ENCODE measurements around the gene LRRC7.
"Not testable (repeated sequence)": the region's sequence is repeated elsewhere in the genome, so short reads cannot be mapped to it uniquely, and the experiment has no call there.

Gene LRRC7

DNA sequence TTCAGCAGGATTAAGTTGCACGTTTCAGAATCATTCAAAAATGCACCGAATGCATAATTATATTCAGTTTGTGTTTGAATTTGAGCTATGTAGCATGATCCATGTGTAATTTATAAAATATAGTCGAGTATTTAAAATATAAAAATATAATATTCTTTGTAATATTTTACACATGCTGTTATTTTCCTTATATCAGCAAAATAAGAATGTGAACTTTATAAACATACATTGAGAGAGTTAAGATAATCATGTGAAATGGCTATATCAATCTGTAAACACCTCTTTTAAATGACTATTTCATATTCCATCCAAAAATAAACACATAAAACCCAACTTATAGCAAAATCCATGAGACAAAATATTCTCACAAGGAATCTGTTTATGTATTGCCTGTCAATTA, 303.7 kb downstream of the LRRC7 start:
- DNase-seq (ENCODE audit: low read depth in 2 of 2): no peak

DNA sequence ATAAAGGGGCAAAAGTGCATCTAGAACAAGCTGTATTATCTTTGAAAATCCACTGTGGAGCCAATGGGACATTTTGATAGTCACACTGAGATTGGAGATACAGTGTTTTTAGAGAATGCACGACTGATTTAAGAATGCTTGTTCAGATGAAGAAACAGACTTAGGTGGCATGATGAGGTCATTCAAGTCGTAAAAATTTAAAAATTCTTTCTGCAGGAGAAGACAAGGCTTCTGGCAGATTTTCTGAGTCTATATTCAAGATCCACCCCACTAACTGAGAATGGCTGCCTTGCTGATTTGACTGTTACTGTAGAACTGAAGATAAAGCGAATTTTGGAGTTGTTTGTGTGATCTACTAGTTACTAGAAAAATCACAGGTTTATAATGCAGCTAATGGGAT, 310.6 kb downstream of the LRRC7 start:
- DNase-seq (ENCODE audit: low read depth in 2 of 2): no peak

DNA sequence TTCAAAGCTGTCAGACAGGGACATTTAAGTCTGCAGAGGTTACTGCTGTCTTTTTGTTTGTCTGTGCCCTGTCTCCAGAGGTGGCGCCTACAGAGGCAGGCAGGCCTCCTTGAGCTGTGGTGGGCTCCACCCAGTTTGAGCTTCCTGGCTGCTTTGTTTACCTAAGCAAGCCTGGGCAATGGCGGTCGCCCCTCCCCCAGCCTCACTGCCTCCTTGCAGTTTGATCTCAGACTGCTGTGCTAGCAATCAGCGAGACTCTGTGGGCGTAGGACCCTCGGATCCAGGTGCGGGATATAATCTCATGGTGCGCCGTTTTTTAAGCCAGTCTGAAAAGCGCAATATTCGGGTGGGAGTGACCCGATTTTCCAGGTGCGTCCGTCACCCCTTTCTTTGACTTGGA, 320.3 kb downstream of the LRRC7 start:
- not testable (repeated sequence) for DNase-seq (ENCODE audit: low read depth in 2 of 2)

DNA sequence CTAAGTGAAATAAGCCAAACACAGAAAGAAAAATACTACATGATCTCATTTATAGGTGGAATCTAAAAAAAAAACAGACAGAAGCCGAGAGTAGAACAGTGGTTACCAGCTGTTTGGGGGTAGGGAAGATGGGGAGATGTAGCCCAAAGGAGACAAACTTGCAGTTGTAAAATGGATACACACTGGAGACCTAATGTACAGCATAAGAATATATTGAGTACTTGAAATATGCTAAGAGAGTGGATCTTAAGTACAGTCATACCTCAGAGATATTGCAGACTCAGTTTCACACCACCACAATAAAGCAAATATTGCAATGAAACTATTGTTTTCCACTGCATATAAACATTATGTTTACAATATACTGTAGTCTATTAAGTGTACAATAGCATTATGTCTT, 320.9 kb downstream of the LRRC7 start:
- DNase-seq (ENCODE audit: low read depth in 2 of 2): no peak

DNA sequence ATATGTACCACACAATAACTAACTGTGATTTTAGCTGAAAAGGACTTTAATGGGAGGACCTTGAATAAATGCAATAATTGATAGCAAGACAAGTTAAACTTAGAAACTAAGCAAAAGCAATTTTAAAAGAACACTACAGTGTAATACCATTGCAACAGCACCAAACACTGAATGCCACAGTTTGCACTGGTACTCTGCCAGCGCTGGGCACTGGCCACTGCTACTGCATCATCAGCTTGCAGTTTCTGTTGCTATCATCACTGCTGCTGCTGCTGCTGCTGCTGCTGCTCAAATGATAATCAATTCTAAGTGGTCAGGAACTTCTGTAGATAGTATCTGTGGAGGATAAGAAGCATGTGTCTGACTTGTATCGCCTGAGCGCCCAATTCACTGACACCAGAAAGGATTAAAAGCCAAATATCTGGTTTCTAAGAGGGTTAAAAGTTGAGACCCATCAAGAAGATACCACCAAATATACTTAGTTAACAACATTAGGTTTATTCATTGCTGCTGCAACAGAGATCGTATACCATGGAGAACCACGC, 330.8 kb downstream of the LRRC7 start:
- DNase-seq (ENCODE audit: low read depth in 2 of 2): no peak

DNA sequence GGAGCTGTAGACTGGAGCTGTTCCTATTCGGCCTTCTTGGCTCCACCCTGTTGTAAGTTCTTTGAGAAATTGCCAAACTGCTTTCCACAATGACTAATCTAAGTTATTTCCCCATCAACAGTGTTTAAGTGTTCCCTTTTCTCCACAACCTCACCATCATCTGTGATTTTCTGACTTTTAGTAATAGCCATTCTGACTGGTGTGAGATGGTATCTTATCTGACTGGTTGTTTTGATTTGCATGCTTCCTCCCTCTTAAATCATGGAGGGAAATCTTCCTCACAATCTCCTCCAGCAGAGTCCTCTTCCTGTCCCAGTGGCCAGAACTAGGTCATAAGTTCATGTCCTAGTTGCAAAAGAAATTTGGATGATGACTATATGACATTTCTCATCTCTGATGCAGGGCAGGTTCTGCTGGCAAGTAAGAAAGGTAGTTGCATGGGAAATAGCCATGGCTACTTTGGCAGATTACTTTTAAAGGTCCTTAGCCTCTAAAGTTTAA, 343.6 kb downstream of the LRRC7 start:
- DNase-seq (ENCODE audit: low read depth in 2 of 2): no peak

DNA sequence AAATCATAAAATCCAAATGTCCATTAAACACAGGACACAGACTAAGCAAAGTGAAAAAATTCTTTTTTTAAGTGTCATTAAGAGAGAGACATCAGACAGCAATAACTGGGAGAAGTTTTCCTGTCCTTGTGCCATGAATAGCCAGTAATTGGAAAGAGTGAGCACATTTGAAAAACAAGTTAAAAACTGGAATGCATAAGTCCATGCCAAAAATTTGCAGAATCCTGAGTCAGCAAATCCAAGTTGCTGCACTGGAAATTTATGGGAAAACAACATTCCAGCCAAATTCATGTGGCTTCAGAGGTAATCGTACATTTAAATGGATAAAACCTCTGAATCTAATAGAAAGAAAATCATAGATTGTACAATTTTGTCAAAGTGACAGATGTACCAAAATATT, 346.3 kb downstream of the LRRC7 start:
- DNase-seq (ENCODE audit: low read depth in 2 of 2): no peak

DNA sequence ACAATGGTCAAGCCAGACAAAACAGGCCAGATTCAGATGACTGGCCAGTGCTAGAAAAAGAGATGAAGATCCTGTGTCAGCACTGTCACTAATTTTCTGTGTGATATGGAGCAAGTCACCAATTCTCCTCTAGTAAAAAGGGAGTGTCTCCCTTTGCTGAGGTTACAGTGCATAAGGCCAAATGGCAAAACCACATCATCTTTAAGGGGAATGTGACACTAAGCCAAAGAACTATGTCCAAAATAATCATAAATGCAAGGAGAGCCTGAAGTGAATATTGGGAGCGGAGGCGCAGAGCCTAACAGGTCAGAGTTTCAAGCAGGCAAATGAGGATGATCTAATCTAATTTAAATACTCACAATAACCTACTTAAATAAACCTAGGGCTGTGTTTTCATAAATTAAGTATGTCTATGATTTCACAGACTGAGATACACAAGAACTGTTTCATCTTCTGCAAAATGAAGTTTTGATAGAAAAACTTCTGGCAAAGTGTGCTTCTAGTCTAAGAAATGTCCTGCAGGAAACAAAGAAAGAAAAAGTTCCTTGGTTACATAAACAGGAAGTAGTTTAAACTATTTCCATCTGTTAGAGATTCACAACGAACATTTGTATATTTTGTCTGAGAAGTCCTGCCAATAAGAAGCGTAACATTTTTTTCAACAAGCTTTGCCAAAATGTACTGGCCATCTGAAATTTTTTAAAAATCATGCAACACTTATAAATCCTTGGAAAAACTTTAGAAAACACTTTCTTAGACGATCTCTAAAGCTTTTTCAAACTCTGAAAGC, 347.4 kb downstream of the LRRC7 start:
- DNase-seq (ENCODE audit: low read depth in 2 of 2): no peak

DNA sequence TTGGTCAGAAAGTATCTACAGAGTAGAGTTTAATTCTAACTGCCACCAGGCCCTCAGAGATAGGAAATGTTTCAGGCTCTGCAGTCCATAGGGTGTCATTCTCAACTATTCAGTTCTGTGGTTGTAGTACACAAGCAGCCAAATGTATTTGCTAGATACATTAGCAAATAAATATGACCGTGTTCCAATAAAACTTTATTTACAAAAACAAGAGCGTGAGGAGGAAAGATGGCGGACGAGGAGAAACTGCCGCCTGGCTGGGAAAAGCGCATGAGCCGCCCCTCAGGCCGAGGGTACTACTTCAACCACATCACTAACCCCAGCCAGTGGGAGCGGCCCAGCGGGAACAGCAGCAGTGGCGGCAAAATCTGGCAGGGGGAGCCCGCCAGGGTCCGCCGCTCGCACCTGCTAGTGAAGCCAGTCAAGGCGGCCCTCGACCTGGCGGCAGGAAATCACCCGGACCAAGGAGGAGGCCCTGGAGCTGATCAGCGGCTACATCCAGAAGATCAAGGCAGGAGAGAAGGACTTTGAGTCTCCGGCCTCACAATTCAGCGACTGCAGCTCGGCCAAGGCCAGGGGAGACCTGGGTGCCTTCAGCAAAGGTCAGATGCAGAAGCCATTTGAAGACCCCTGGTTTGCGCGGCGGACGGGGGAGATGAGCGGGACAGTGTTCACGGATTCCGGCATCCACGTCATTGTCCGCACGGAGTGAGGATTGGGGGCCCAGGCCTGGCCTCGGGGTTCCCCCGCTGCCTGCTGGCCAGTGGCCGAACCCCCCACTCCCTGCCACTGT, 351.6 kb downstream of the LRRC7 start:
- no peak for DNase-seq (ENCODE audit: low read depth in 2 of 2)

DNA sequence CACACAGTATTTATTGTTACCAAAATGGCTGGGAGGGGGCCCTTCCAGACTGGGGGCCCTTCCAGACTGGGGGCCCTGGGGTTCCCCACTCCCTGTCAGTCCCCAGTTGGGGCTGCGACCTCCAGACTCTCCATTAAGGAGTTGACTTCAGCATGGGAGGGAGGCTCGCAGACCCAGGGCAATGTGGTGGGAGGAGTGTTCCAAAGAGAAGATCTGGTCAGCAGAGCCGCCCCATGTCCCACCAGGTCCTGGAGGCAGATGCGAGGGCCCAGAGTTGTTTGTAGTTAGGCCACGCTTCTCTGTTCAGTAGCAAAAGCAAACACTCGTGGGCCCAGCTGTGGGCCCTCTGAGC, 352.2 kb downstream of the LRRC7 start:
- no peak for DNase-seq (ENCODE audit: low read depth in 2 of 2)

DNA sequence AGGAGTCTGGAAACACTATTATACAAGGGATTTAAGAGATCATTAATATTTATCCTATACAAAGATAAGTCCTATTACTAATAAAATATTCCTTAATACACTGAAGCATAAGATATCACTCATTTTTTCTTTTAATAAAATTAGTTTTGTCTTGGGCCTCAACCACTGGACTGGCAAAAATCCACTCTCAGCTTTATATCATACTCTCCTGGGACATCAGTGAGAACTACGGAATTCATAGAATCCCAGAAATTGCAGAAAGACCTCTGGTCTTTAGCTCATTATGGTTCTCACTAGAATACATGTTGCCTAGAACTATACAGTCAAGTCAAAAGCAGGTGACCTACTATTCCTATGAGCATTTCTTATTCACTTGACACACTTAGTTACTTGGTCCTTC, 352.7 kb downstream of the LRRC7 start:
- no peak for DNase-seq (ENCODE audit: low read depth in 2 of 2)

DNA sequence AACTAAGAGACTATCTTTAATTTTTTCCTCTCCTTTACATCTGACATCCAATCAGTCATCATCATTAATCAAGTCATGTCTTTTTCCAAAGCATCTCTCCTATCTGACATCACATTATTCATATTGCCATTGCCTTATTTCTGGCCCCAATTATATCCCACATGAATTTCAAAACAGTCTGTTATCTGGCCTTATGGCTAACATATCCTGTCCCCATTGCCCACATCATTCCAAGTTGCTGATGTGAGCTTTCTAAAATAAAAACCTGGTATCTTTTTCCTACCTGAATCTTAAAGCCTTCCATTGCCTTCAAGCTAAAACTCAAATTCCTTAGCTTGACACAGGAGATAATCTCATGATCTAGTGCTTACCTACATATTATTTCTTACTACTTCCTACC, 353.8 kb downstream of the LRRC7 start:
- no peak for DNase-seq (ENCODE audit: low read depth in 2 of 2)

DNA sequence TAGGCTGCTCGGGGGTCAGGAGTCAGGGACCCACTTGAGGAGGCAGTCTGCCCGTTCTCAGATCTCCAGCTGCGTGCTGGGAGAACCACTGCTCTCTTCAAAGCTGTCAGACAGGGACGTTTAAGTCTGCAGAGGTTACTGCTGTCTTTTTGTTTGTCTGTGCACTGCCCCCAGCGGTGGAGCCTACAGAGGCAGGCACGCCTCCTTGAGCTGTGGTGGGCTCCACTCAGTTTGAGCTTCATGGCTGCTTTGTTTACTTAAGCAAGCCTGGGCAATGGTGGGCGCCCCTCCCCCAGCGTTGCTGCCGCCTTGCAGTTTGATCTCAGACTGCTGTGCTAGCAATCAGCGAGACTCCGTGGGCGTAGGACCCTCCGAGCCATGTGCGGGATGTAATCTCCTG, 360.5 kb downstream of the LRRC7 start:
- not testable (repeated sequence) for DNase-seq (ENCODE audit: low read depth in 2 of 2)

DNA sequence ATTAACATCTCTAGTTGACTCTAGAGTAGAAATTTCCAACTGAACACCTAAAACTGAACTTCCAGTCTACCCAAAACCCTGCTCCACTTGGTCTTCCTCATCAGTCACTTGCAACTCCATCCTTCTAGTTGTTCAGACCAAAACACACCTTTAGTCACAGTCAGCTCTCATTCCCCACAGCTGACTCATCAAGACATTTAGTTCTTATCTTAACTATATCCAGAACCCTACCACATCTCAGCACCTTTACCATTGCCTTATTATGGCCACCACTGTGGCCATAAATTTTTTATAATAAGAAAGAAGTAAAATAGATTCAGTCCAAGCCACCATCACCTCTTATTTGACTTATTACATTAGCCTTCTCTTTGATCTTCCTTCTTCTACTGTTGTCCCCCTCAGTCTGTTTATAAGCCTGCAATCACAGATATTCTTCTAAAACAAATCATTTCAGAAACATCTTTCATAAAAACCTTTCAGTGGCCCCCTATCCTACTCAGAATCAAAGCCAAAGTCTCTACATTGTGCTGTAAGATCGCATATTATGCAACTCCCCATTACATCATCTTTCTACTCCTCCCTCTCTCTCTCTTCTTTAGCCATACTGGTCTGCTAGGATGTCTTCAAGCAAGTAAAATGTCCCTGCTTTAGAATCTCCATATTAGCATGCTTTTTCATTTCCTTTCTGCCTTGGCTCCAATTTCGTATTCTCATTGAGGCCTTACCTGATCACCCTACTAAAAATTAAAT, 361.8 kb downstream of the LRRC7 start:
- no peak for DNase-seq (ENCODE audit: low read depth in 2 of 2)

DNA sequence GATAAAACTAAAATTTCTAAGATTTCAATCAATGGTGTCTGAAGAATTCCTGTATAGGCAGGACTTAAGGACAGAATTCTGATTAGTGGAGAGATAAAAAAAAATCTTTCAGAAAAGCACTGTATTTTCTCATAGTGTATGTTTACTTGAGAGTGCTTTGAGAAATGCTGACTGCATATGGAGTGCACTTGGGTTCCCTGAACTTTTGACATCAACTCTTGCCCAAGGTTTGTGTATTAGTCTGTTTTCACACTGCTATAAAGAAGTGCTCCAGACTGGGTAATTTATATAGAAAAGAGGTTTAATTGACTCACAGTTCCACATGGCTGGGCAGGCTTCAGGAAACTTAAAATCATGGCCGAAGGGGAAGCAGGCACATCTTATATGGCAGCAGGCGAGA, 362.7 kb downstream of the LRRC7 start:
- no peak for DNase-seq (ENCODE audit: low read depth in 2 of 2)

DNA sequence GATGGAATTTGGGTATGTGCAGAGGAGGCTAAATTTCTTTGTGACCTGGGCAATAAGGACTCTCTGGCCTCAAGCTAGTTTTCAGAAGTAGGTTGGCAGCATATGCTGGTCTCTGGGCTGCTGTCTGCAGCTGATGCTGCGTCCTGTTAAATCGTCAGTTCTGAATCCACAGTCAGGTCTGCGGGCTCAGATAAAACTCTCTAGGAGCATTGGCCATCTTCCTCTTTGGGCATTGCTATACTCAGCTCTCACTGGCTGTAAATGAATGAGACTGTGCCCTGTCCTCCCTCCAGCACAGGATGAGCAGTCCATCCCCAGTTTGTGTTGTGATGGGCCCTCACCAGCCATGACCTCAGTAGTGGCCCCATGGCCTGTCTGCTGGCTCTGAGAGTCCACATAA, 365.0 kb downstream of the LRRC7 start:
- DNase-seq (ENCODE audit: low read depth in 2 of 2): no peak

DNA sequence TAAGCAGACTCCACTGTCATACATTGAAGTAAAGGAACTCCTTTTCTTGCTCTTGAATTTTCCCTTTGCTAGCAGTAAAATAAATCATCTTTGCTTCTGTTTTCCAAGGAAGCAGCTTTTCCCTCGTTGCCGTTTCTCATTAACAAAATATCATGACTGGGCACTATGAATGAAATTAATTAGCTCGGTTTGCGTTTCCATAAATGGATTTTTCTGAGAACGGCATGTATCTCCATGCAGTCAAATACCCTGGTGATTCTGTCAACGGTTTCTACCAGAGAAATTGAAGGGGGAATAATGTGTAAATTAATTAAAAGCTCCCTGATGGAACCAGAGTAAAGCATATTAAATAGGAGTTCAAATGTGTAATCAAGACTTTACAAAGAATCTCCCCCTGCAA, 372.5 kb downstream of the LRRC7 start:
- DNase-seq (ENCODE audit: low read depth in 2 of 2): no peak

DNA sequence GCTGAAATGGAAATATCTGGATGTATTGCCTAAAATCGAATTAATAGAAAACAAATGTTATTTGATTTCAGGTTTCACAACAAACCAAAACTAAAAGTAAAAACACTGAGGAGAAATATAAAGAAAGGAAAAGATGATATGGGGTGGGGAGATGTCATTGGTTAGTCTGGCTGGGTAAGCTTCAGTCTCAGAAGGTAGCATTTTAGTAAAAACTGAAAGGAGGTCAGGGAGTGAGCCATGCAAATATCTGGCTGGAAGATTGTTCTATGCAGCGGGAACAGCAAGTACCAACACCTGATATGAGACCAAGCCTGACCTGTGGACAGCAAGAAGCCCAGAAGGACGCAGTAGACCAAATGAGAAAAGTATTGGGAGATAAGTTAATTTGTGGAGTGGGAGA, 373.1 kb downstream of the LRRC7 start:
- DNase-seq (ENCODE audit: low read depth in 2 of 2): no peak

DNA sequence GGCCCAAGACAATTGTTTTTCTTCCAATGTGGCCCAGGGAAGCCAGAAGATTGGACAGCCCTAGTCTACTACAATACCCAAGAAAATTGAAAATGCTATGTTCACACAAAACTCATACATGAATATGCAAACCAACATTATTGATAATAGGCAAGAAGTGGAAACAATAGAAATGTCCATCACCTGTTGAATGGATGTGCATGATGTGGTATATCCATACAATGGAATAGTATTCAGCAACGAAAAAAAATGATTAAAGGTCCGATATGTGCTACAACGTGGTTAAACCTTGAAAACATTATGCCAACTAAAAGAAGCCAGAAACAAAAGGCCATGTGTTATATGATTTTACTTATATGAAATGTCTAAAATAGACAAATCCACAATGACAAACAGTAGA, 375.3 kb downstream of the LRRC7 start:
- no peak for DNase-seq (ENCODE audit: low read depth in 2 of 2)

DNA sequence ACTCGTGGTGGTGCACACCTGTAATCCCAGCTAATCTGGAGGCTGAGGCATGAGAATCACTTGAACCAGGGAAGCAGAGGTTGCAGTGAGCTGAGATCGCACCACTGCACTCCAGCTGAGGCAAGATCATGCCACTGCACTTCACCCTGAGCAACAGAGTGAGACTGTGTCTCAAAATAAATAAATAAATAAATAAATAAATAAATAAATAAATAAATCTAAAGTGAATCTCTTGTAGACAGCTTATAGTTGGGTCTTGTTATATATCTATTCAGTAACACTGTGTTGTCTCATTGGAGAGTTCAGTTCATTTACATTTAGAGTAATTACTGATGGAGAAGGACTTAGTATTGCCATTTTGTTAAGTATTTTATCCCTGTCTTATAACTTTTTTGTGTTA, 379.2 kb downstream of the LRRC7 start:
- no peak for DNase-seq (ENCODE audit: low read depth in 2 of 2)

DNA sequence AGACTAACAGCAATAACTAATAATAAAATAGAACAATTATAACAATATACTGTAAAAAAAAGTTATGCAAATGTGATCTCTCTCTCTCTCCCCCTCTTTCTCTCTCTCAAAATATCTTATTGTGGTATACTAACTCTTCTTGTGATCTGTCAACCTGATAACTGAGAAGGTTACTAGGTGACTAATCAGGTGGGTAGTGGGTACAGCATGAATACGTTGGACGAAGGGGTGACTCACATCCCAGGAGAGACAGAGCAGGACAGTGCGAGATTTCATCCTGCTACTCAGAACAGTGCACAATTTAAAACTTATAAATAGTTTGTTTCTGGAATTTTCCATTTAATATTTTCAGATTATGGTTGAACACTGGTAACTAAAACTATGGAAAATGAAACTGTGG, 380.1 kb downstream of the LRRC7 start:
- no peak for DNase-seq (ENCODE audit: low read depth in 2 of 2)

DNA sequence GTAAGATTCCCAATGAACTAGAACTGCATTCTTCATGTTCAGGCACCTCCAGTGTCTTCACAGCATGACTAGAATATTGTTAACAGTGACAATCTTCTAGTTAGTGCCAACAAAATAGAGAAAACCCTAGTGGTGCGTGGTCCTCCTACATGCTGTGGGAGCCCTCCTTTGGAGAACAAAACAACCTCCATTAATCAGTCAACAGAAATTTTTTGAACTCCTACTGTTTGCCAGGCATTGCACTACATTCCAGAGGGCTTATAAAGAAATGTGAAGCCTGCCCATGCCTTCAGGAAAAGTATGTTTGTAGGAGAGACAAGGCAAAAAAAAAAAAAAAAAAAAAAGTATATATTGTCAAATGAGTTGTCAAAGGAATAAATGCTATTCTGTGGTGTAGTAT, 385.0 kb downstream of the LRRC7 start:
- DNase-seq (ENCODE audit: low read depth in 2 of 2): no peak

Data from activated CD8-positive, alpha-beta memory T cell treated with anti-CD3 and anti-CD28 coated beads for 4 hours (primary cell).